Endothelial cell of umbilical vein (primary cell): ENCODE measurements around the gene EIF3I.

Experiments
- EZH2 ChIP-seq: IDR thresholded peaks from 2 replicates; pipeline ENCODE4 v1.6.1; 2012; ENCODE audit warnings: borderline replicate concordance, low read depth, mild to moderate bottlenecking, moderate library complexity, low read length, inconsistent platforms; ENCODE audit not compliant: severe bottlenecking
- GATA2 ChIP-seq: IDR thresholded peaks from 2 replicates; pipeline ENCODE4 v1.7.0; 2011; ENCODE audit warnings: low read depth, mild to moderate bottlenecking, moderate library complexity, mixed read lengths, low read length; ENCODE audit not compliant: insufficient read length, insufficient read depth
- TF ChIP-seq, protein P1 (sequence below): IDR thresholded peaks from 2 replicates; pipeline ENCODE4 v1.6.1; 2011; ENCODE audit not compliant: insufficient read depth, insufficient read length

DNA sequence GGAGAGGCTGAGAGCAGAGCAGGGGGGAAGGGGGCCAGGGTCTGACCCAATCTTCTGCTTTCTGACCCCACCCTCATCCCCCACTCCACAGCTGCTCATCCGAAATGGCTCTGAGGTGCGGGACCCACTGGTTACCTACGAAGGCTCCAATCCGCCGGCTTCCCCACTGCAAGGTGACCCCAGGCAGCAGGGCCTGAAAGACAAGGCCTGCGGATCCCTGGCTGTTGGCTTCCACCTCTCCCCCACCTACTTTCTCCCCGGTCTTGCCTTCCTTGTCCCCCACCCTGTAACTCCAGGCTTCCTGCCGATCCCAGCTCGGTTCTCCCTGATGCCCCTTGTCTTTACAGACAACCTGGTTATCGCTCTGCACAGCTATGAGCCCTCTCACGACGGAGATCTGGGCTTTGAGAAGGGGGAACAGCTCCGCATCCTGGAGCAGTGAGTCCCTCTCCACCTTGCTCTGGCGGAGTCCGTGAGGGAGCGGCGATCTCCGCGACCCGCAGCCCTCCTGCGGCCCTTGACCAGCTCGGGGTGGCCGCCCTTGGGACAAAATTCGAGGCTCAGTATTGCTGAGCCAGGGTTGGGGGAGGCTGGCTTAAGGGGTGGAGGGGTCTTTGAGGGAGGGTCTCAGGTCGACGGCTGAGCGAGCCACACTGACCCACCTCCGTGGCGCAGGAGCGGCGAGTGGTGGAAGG is 52.6 kb downstream of the EIF3I start:
- TF ChIP-seq GATA2 (no peak), EZH2 (no peak)
- TF ChIP-seq, protein P1, sequence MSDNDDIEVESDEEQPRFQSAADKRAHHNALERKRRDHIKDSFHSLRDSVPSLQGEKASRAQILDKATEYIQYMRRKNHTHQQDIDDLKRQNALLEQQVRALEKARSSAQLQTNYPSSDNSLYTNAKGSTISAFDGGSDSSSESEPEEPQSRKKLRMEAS, result no peak
